ENCODE results near the gene FLT3LG.

Gene FLT3LG

DNA sequence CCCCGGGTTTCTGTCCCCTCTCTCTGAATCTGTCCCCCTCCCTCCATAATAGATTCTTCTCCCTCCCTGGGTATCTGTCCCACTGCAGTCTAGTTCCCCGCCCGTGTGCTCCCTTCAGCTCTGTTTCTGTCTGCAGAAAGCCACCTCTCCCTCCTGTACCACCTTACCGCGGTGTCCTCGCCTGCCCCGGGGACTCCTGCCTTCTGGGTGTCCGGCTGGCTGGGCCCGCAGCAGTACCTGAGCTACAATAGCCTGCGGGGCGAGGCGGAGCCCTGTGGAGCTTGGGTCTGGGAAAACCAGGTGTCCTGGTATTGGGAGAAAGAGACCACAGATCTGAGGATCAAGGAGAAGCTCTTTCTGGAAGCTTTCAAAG lies 39.7 kb downstream of the FLT3LG start:
- DNase-seq (ENCODE audit: low spot score) = no peak

DNA sequence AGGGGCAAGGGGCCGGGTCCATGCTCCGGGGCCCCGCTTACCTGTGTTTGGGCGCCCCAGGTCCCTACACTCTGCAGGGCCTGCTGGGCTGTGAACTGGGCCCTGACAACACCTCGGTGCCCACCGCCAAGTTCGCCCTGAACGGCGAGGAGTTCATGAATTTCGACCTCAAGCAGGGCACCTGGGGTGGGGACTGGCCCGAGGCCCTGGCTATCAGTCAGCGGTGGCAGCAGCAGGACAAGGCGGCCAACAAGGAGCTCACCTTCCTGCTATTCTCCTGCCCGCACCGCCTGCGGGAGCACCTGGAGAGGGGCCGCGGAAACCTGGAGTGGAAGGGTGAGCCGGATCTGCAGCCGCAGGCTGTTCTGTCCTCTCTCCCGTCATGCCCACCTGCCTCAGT lies 40.1 kb downstream of the FLT3LG start:
- no peak for DNase-seq (ENCODE audit: low spot score)

DNA sequence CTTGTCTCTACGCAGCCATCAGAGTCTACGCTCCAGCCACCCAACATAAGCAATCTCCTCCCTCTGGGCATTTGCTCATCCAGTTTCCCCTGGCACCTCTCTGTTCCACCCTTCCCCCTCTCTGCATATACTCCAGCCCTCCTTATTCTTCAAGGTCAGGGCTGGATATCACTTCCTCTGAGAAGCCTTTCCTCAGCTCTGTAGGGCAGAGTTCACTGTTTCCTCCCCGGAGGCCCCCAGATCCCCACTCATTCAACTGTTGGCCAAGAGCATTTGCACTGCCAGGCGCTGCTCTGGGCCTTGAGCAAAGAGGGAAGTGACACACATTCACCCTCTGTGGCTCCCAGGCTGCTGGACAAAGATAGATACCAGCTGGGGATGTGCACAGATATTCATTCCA lies 41.8 kb downstream of the FLT3LG start:
- DNase-seq (ENCODE audit: low spot score) = no peak

DNA sequence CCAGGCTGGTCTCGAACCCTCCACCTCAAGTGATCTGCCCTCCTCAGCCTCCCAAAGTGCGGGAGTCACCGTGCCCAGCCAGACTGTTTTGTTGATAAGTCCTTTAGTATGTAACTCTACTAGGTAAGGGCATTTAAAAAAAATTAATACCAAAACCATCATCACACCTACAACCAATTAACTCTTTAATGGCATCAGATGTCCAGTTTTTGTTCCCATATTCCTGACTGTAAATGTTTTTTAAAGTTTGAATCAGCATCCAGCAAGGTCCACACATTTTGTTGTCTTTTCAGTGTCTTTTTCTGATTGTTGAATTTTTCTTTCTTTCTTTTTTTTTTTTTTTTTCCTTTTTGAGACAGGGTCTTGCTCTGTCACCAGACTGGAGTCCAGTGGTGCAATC lies 44.0 kb downstream of the FLT3LG start:
- no peak for DNase-seq (ENCODE audit: low spot score)

DNA sequence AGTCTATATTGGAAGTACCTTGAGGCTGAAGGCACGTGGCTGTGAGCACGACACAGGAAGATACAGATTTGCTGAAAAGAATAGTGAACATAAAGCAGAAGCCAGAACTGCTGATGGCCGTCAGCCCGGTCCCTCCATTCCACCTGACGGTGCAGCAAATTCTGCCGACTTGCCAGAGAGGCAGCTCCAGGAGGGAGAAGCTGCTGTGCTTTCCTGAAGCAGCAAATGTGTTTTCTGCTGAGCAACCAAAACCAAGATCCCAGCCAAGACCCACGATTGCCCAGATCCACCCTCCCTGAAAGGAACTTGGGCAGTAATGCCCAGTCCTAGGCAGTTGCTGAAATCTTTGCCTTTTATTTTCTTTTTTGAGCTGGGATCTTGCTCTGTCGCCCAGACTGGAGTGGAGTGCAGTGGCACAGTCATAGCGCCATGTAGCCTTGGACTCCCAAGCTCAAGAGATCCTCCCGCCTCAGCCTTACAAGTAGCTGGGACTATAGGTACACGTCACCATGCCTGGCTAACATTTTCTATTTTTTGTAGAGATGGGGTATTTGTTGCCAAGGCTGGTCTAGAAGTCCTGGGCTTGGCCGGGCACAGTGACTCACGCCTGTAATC lies 46.8 kb downstream of the FLT3LG start:
- no peak for DNase-seq (ENCODE audit: low spot score)

DNA sequence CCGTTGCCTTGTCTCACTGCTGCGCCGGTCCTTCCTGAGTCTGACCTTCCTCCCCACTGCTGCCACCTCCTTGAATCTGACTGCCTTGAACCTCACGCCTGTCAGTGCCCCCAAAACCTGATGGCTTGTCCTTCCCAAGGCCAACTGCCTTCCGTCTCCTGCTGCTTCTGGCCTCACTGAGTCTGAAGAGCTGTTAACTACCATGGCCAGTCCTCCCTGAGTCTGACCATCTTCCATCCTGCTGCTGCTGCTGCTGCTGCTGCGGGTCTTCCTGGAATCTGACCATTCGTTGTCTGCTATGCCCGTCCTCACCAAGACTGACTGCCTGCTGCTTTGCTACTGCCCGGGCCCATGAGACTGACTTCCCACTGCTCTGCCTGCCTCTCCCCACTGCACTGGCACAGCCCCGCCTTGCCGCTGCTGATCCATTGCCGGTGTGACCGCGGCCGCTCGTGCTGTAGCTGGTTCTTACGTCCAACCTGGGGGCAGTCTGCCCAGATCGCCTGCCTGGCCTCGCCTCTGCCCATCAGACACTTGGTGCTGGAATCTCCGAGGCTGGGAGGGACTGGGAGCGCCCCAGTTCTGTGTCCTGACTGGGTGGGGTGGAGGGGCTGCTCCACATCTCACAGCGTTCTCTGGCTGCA lies 50.9 kb downstream of the FLT3LG start:
- no peak for DNase-seq (ENCODE audit: low spot score)

DNA sequence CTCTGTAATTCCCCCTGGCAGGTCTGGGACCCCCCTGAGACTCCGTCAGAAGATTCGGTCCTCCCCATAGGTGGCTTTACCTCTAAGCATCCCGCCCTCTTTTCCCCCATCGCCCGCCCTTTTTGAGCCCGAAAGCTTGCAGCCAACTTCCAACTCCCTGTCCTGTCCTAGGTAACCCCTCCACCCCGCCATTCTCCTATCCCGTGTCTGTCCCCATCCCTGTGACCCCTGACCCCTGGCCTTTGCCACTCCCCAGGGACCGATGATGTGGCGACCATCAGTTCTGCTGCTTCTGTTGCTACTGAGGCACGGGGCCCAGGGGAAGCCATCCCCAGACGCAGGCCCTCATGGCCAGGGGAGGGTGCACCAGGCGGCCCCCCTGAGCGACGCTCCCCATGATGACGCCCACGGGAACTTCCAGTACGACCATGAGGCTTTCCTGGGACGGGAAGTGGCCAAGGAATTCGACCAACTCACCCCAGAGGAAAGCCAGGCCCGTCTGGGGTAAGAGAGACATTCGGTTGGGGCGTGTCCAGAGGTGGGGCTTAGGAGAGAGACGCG lies 54.3 kb downstream of the FLT3LG start:
- no peak for DNase-seq (ENCODE audit: low spot score)

DNA sequence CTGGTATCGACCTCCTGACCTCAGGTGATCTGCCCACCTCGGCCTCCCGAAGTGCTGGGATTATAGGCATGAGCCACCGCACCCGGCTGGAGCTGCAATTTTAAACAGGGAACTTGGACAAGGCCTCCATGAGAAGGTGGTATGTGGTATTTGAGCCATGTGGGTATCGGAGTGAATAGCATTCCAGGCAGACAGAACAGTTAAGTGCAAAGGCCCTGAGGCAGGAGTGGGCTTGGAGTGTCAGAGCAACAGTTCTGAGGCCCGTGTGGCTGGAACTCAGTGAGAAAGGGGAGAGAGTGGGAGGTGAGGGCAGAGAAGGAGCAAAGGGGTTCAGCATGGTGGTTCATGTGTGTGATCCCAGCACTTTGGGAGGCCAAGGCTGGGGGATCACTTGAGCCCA lies 56.7 kb downstream of the FLT3LG start:
- no peak for DNase-seq (ENCODE audit: low spot score)

DNA sequence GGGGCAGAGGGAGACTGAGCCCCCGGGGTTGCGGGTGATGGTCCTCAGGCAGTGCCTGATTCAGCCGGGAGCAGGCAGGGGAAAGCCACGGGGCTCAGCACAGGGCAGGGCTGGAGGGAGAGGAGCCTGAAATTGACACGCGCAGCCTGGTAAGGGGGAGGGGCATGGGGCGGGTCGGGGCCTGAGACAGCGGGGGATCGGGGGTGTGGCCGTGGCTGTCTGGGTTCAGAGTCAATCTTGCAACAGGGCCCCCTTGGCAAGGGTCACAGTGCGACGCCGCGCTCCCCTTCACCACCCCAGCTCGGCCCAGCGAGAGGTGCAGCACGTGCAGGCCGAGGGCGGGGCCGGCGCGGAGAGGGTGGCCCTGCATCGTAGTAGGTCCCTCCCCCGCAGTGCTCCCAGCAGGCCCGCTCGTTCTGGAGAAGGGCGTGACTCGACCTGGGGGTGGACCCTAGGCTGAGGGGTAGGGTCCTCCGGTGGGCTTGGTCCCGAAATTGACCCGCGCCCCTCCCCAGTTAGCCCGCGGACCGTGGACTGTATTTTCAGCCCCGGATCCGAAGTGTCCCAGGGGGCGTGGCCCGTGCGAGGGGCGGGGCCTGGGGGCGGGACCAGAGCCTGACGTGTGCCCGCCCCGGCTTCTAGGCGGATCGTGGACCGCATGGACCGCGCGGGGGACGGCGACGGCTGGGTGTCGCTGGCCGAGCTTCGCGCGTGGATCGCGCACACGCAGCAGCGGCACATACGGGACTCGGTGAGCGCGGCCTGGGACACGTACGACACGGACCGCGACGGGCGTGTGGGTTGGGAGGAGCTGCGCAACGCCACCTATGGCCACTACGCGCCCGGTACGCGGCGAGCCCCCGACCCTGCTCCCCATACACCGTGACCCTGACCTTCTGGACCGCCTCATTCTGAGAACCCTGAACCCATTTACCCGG lies 59.8 kb downstream of the FLT3LG start:
- peak; percentile 78 for DNase-seq (ENCODE audit: low spot score)

DNA sequence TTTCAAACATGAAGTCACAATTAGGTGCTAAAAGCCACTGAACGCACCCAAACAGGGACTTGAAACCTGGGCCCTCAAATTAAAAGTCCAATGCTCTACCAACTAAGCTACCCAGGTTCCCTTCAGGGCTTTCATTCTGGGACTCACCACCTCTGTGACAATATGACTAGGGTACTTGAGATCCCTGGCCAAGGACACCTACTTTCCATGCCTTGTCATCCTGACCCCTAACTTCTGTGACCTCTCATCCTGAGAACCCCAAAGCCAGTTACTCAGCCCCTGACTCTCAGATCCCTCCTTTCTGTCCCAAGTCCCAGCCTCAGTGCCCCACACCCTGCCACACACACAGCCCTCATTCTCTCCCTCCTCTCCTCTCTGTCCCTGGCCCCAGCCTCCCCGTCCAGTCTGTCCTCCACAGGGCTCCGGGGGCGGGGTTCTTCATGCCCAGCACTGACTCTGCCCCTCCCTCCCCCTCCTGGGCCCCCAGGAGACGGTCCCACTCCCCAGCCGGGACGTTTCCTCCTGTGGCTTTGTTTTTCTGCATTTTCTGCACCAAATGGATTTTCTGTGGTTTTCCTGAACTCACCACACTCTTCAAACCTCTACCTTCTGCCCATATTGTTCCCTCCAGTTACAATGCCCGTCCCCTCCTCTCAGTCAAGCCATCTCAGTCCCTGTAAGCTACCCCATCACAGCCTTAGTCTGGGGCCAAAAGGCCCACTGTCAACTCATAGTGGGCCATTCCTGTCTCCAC lies 60.8 kb downstream of the FLT3LG start:
- no peak for DNase-seq (ENCODE audit: low spot score)
